ENCODE data around the gene EGFR. TPM values are rescaled to one million over a fixed set of nuclear protein-coding genes. Genes with fewer than 3 reads are reported as not detected.

EGFR gene
- total RNA-seq, 8 experiments from 2014 or later, result 0.81 to 22.6 (median 3.6) TPM

DNA sequence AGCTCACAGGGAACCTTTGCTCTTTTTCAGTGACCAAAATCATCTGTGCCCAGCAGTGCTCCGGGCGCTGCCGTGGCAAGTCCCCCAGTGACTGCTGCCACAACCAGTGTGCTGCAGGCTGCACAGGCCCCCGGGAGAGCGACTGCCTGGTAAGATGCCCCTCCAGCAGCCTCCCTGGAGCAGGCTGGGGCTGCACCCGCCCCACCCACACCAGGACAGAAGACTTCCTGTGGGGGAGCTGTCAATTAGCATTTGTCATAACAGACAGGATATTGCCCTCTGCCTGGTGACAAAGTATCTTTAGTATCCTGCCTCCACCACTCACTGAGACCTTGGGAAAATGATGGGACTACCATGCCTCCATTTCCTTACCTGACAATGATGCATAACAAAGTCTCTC lies 133.7 kb downstream of the EGFR start:
- H3K27ac ChIP-seq, result no peak overlapping the region
- H3K4me1 ChIP-seq (replicated peaks in 1 of 2), result peaks cover 12 to 15% of the 10 kb centered on the region in 2 donors
- in situ Hi-C loops (cut with MboI; ENCODE audit: low pct_unique_long_range_greater_than_20kb in 2 of 9, low sequenced_read_pairs in 9 of 9, unreplicated experiment in 9 of 9), result no loop called here
- no peak for ATAC-seq (replicated peaks in 6 of 8)
- no peak overlapping the region for H3K4me3 ChIP-seq
- 0 to 100% (median 87%) methylated on average over 1 to 6 of the region's 6 CpGs; no CpG with 5 or more reads in 6 of the 10 experiments for WGBS, 10 experiments

DNA sequence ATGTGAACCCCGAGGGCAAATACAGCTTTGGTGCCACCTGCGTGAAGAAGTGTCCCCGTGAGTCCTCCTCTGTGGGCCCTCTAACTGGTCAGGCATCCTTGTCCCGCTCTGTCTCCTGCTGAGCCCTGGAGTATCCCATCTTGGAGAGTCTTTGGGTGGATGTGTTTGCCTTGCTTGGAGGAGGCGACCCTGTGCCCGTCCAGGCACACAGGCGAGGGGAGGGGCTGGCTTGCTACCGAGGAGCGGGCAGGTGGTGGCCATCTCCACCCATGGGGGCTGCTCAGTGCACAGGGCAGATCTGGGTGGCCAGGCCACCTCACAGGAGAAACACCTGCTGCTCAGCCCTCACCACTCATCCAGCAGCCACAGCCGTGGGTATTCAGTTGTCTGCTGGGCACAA lies 135.3 kb downstream of the EGFR start:
- WGBS, 10 experiments, result 100% methylated on average over 3 of the region's 10 CpGs; no CpG with 5 or more reads in 8 of the 10 experiments
- Histone ChIP-seq H3K27ac (no peak overlapping the region), H3K4me3 (no peak overlapping the region), H3K4me1 (replicated peaks in 1 of 2) (peaks cover 16 to 26% of the 10 kb centered on the region in 2 donors)
- in situ Hi-C loops (cut with MboI; ENCODE audit: low pct_unique_long_range_greater_than_20kb in 2 of 9, low sequenced_read_pairs in 9 of 9, unreplicated experiment in 9 of 9), result no loop called here
- ATAC-seq (replicated peaks in 6 of 8), result no peak

DNA sequence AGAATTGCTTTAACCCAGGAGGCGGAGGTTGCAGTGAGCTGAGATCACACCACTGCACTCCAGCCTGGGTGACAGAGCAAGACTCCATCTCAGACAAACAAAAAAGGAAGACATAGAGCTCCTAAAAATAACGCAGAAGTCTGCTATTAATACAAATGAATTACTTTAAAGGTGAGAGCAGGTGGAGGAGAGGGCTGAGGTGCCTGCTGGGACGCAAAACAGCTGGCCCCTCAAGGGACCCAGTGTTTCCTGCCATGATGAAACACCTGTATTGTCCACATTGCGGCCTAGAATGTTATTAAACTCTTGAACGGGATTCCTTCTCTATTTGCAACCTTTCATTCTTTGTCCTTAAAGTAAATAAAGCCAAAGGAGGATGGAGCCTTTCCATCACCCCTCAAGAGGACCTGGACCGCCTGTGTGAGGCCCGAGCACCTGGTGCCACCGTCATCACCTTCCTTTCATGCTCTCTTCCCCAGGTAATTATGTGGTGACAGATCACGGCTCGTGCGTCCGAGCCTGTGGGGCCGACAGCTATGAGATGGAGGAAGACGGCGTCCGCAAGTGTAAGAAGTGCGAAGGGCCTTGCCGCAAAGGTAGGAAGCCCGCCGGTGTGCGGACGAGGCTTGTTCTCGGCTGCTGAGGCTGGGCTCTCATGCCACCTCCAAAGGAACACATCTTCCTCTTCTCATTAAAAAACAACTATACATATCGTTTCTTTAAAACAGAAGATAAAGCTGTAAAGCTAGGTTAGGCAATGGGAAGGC lies 136.7 kb downstream of the EGFR start:
- in situ Hi-C loops (cut with MboI; ENCODE audit: low pct_unique_long_range_greater_than_20kb in 2 of 9, low sequenced_read_pairs in 9 of 9, unreplicated experiment in 9 of 9), result no loop called here
- Histone ChIP-seq H3K27ac (no peak overlapping the region), H3K4me3 (no peak overlapping the region), H3K4me1 (replicated peaks in 1 of 2) (peaks cover 16 to 26% of the 10 kb centered on the region in 2 donors)
- ATAC-seq (replicated peaks in 6 of 8), result no peak
- WGBS, 10 experiments, result 51 to 100% (median 91%) methylated on average over 3 to 15 of the region's 24 CpGs; no CpG with 5 or more reads in 3 of the 10 experiments

DNA sequence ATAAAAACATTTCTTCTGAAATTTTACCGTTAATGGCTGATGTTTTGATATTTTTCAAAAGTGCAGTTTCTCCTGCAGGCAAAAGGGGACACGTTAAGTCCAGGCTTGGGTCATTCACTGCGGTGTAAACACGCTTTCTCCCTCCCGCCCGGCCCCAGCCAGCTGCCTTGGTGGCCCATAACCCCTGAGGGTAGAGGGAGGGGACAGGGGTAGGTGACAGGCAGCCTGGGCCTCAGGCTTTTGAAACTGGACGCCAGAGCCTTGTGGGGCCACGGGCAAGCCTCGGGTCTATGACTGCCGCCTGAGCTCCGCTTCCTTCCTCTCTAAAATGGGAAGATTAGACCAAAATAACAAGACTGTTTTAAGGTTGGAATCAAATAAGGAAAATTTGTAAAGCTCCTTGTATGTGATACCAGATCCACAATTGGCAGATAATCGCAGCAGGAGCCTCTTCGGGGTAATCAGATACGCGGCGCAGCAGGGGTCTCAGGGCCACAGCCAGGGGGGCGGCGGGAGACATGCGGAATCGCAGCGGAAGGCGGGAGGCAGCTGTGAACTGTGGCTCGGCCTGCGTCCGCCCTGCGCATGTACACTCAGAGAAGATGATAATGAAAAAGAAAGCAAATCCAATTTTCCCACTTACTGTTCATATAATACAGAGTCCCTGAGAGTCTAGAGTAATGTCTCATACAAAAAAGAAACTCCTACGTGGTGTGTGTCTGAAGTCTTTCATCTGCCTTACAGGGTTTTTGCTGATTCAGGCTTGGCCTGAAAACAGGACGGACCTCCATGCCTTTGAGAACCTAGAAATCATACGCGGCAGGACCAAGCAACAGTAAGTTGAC lies 138.3 kb downstream of the EGFR start:
- no peak overlapping the region for H3K27ac ChIP-seq

DNA sequence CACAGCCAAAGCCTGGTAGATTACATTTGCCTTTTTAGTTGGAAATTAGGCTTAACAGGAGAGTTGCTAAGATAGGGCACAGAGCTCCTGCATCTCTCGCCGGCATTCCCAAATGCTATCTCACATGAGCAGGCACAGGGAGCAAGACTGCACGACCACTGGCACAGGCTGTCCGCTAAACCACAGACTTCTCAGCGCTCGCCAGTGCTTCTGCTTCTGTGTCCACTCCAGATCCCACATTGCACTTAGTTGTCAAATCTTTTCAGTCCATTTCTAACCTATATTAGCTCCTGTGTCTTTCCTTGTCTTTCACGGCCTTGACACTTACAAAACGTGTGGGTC lies 138.9 kb downstream of the EGFR start:
- WGBS, 10 experiments, result 74 to 99% (median 95%) methylated on average over 3 to 8 of the region's 8 CpGs; no CpG with 5 or more reads in 6 of the 10 experiments
- no peak overlapping the region for H3K27ac ChIP-seq
- ATAC-seq (replicated peaks in 6 of 8), result peak in 1 of 8 experiments; percentile 12
- in situ Hi-C loops (cut with MboI; ENCODE audit: low pct_unique_long_range_greater_than_20kb in 2 of 9, low sequenced_read_pairs in 9 of 9, unreplicated experiment in 9 of 9), result no loop called here
- H3K4me3 ChIP-seq, result no peak overlapping the region
- peaks cover 16 to 26% of the 10 kb centered on the region in 2 donors for H3K4me1 ChIP-seq (replicated peaks in 1 of 2)

More for the DNA sequence above, 138.3 kb downstream of the EGFR start:
- peak in 5 of 8 experiments; percentile 50 to 90 (median 63) for ATAC-seq (replicated peaks in 6 of 8)
- WGBS, 10 experiments, result 38 to 97% (median 76%) methylated on average over 1 to 15 of the region's 30 CpGs; no CpG with 5 or more reads in 1 of the 10 experiments
- Histone ChIP-seq H3K4me1 (replicated peaks in 1 of 2) (peaks cover 16 to 26% of the 10 kb centered on the region in 2 donors), H3K4me3 (no peak overlapping the region)
- in situ Hi-C loops (cut with MboI; ENCODE audit: low pct_unique_long_range_greater_than_20kb in 2 of 9, low sequenced_read_pairs in 9 of 9, unreplicated experiment in 9 of 9), result no loop called here

DNA sequence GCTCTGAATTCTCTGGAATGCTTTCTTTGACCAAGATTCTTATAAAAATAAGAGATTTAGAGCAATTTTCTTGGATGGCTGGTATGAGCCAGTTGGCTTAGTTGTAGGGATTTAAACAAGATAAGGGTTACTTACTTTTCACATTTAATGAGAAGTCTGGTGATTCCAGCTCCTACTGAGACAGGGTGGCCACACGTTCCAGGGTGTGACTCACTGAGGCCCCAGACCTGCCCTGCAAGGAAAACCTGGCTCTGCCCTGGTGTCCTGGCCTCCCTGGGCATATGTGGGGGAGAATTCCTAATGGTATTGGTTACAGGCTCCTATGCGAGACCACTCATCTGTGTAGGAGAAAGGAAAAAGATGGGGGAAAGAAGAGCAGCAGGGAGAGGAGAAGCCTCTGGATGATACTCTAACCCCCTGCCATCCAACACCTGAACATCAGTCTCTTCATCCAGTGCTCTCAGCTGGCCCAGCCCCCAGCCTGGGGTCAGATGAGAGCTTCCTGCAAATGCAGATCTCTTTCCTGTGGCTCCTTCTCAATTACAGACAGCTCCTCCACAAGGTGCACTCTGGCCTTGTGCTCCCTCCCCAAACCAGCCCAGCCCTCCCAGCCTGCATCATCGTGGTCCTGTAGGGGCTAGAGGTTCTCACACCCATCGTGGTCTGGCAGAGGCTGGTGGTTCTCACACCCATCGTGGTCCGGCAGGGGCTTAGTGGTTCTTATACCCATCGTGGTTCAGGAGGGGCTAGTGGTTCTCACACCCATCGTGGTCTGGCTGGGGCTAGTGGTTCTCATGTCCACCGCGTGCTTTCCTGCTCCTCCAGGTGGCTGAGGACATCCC lies 139.9 kb downstream of the EGFR start:
- peak in 2 of 8 experiments; percentile 16 to 36 for ATAC-seq (replicated peaks in 6 of 8)

DNA sequence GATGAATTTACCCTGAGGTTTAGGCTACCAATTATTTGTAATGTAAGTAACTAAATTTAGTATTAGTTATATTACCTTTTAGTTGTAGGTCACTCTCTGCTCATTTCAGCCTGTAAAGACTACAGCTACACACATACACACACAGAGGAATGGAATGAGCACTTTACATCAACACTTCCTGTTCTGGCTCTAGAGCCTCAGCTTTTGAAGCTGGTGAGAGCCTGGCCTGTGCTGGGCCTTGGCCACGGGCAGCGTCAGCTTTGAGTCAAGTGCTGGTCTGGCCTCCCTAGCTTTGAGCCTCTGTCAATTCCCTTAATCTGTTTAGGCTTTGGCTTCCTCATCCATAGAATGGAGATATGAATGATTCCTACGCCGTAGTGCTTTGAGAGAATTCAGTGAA lies 141.7 kb downstream of the EGFR start:
- H3K27ac ChIP-seq, result no peak overlapping the region
- peaks cover 16 to 26% of the 10 kb centered on the region in 2 donors for H3K4me1 ChIP-seq (replicated peaks in 1 of 2)
- no peak overlapping the region for H3K4me3 ChIP-seq
- 94 to 100% (median 100%) methylated on average over 1 to 3 of the region's 4 CpGs; no CpG with 5 or more reads in 3 of the 10 experiments for WGBS, 10 experiments
- in situ Hi-C loops (cut with MboI; ENCODE audit: low pct_unique_long_range_greater_than_20kb in 2 of 9, low sequenced_read_pairs in 9 of 9, unreplicated experiment in 9 of 9), result no loop called here
- no peak for ATAC-seq (replicated peaks in 6 of 8)

More for the DNA sequence above, 139.9 kb downstream of the EGFR start:
- 57 to 100% (median 83%) methylated on average over 1 to 8 of the region's 10 CpGs; no CpG with 5 or more reads in 3 of the 10 experiments for WGBS, 10 experiments
- H3K4me1 ChIP-seq (replicated peaks in 1 of 2), result peaks cover 16 to 26% of the 10 kb centered on the region in 2 donors
- no peak overlapping the region for H3K4me3 ChIP-seq
- in situ Hi-C loops (cut with MboI; ENCODE audit: low pct_unique_long_range_greater_than_20kb in 2 of 9, low sequenced_read_pairs in 9 of 9, unreplicated experiment in 9 of 9), result no loop called here
- no peak overlapping the region for H3K27ac ChIP-seq

DNA sequence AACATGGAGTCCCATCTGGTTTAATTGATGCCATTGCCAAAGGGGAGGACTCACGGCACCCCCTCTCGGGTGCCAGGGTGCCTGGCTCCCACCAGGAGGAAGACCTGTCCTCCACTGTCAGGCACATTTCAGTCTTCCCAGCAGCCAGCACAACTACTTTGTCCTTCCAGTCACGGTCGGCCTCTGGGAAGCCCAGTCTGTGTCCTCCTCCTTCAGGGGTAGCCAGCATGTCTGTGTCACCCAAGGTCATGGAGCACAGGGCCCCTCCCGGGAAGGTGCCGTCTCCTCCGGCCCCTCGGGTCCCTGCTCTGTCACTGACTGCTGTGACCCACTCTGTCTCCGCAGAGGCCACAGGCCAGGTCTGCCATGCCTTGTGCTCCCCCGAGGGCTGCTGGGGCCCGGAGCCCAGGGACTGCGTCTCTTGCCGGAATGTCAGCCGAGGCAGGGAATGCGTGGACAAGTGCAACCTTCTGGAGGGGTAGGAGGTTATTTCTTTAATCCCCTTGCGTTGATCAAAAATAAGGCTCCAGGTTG lies 142.4 kb downstream of the EGFR start:
- peaks cover 16 to 24% of the 10 kb centered on the region in 2 donors for H3K4me1 ChIP-seq (replicated peaks in 1 of 2)
- no peak for ATAC-seq (replicated peaks in 6 of 8)
- no peak overlapping the region for H3K4me3 ChIP-seq
- in situ Hi-C loops (cut with MboI; ENCODE audit: low pct_unique_long_range_greater_than_20kb in 2 of 9, low sequenced_read_pairs in 9 of 9, unreplicated experiment in 9 of 9), result no loop called here
- H3K27ac ChIP-seq, result no peak overlapping the region
- 86 to 100% (median 100%) methylated on average over 1 to 10 of the region's 16 CpGs; no CpG with 5 or more reads in 3 of the 10 experiments for WGBS, 10 experiments

DNA sequence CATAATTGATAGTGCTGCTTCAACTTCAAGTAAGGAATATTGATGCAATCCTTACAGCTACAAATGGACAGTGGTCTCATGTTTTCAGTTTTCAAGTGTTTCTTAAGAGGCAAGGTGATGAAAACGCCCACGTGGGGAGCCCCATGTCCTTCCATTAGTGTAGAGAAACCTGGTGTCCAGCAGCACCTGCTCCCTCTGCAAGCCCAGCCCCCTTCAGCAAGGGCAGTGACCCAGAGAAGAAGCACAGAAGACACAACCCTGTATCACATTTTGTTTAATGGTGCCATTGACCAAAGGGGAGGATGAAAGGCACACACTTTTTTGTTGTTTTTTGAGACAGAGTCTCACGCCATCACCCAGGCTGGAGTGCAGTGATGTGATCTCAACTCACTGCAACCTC lies 143.7 kb downstream of the EGFR start:
- in situ Hi-C loops (cut with MboI; ENCODE audit: low pct_unique_long_range_greater_than_20kb in 2 of 9, low sequenced_read_pairs in 9 of 9, unreplicated experiment in 9 of 9), result no loop called here
- H3K4me1 ChIP-seq (replicated peaks in 1 of 2), result peaks cover 5 to 12% of the 10 kb centered on the region in 2 donors
- H3K27ac ChIP-seq, result no peak overlapping the region
- ATAC-seq (replicated peaks in 6 of 8), result no peak
- WGBS, 10 experiments, result 60 to 85% (median 80%) methylated on average over 1 to 3 of the region's 3 CpGs; no CpG with 5 or more reads in 3 of the 10 experiments
- no peak overlapping the region for H3K4me3 ChIP-seq

DNA sequence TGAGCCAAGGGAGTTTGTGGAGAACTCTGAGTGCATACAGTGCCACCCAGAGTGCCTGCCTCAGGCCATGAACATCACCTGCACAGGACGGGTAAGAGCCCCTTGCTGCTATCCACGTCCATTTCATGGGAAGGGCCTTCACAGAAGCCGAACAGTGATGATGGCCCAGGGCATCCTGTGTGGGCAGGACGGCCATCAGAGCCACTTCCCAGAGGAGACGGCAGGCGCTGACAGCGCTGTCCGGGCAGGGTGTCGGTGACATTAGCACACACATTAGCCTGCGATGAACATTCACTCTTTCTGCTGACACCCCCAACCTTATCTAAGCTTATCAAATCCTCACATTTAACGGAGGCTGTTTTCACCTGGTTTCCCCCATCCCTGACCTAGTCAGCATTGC lies 144.9 kb downstream of the EGFR start:
- WGBS, 10 experiments, result 84 to 100% (median 96%) methylated on average over 1 to 8 of the region's 11 CpGs
- in situ Hi-C loops (cut with MboI; ENCODE audit: low pct_unique_long_range_greater_than_20kb in 2 of 9, low sequenced_read_pairs in 9 of 9, unreplicated experiment in 9 of 9), result no loop called here
- Histone ChIP-seq H3K4me1 (replicated peaks in 1 of 2) (no peaks in the 10 kb centered on the region), H3K4me3 (no peak overlapping the region), H3K27ac (no peak overlapping the region)
- ATAC-seq (replicated peaks in 6 of 8), result no peak

DNA sequence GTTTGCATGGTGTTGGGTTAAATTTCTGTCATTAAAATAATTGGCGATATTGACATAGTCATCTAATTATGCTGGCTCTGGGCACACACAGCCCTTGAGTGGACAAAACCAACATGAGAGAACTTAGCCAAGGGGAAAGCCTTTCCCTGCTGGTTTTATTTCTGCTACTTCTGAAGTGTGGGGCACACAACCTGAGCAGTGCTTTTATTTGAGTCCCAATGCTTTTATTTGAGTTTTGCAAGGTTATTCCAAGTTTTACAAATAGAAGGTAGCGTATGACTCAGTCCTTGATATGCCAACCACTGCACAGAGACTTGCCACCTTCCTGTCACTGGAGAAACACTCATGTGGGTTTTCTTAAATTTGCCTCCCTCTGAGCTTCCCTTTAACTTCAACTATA lies 145.7 kb downstream of the EGFR start:
- H3K4me3 ChIP-seq, result no peak overlapping the region
- H3K27ac ChIP-seq, result no peak overlapping the region
- in situ Hi-C loops (cut with MboI; ENCODE audit: low pct_unique_long_range_greater_than_20kb in 2 of 9, low sequenced_read_pairs in 9 of 9, unreplicated experiment in 9 of 9), result no loop called here
- H3K4me1 ChIP-seq (replicated peaks in 1 of 2), result peaks cover 0 to under 1% of the 10 kb centered on the region in 2 donors
- ATAC-seq (replicated peaks in 6 of 8), result no peak
- 57 to 100% (median 96%) methylated on average over 1 to 2 of the region's 2 CpGs for WGBS, 10 experiments

DNA sequence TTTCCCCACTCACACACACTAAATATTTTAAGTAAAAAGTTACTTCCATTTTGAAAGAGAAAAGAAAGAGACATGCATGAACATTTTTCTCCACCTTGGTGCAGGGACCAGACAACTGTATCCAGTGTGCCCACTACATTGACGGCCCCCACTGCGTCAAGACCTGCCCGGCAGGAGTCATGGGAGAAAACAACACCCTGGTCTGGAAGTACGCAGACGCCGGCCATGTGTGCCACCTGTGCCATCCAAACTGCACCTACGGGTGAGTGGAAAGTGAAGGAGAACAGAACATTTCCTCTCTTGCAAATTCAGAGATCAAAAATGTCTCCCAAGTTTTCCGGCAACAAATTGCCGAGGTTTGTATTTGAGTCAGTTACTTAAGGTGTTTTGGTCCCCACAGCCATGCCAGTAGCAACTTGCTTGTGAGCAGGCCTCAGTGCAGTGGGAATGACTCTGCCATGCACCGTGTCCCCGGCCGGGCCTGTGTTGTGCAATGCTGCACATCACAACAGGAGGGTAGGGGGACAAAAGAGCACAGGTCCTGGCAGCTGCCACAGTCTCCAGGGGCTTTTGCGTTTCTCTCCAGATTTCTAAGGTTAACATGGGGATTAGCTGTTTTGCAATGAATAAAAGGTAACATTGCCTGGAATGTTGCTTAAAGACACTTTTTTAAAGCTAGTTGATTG lies 146.5 kb downstream of the EGFR start:
- Histone ChIP-seq H3K4me1 (replicated peaks in 1 of 2) (peaks cover 0 to 3% of the 10 kb centered on the region in 2 donors), H3K4me3 (no peak overlapping the region), H3K27ac (no peak overlapping the region)
- in situ Hi-C loops (cut with MboI; ENCODE audit: low pct_unique_long_range_greater_than_20kb in 2 of 9, low sequenced_read_pairs in 9 of 9, unreplicated experiment in 9 of 9), result no loop called here
- WGBS, 10 experiments, result 55 to 100% (median 83%) methylated on average over 1 to 10 of the region's 13 CpGs; no CpG with 5 or more reads in 2 of the 10 experiments
- ATAC-seq (replicated peaks in 6 of 8), result no peak

All from motor neuron (in vitro differentiated cells).